Renal cortex interstitium (tissue), 11 donors: ENCODE results near the gene EVI2B. TPM values are rescaled to one million over a fixed set of nuclear protein-coding genes. Genes with fewer than 3 reads are reported as not detected.
"Not testable (repeated sequence)": the region's sequence is repeated elsewhere in the genome, so short reads cannot be mapped to it uniquely, and the experiment has no call there.

Experiments
- DNase-seq, 11 donors: peaks; one replicate each; pipeline ENCODE4 v3.0.0-alpha.2; 2013; ENCODE audit warnings: low read depth in 9 of 11, low spot score in 4 of 11; ENCODE audit errors: extremely low read depth in 1 of 11
- polyA plus RNA-seq, 3 donors: library from polyadenylated mRNA; unstranded; fragments of 120-200 nt; gene quantifications; one replicate each; pipeline ENCODE4 v1.2.1, GENCODE V29; 2013; ENCODE audit not compliant: insufficient read length in 3 of 3

Gene EVI2B
- polyA plus RNA-seq, 3 donors, result 1.9 to 3.1 (median 2.7) TPM

- no peak for DNase-seq
Observed at GRCh38 chr17:31281061-31281460, 32.8 kb downstream of the EVI2B start.

GRCh38 chr17:31279401-31279800 lies 34.5 kb downstream of the EVI2B start:
- no peak for DNase-seq

GRCh38 chr17:31275116-31275515 lies 38.7 kb downstream of the EVI2B start:
- no peak for DNase-seq

- DNase-seq, result no peak
Observed at GRCh38 chr17:31274252-31274651, 39.6 kb downstream of the EVI2B start.

GRCh38 chr17:31273516-31273915 lies 40.3 kb downstream of the EVI2B start:
- no peak for DNase-seq

GRCh38 chr17:31272803-31273202 lies 41.1 kb downstream of the EVI2B start:
- no peak for DNase-seq

GRCh38 chr17:31272236-31272635 lies 41.6 kb downstream of the EVI2B start:
- DNase-seq, result no peak

- DNase-seq, result peak in 4 of 11 donors; percentile 7 to 14 (median 8)
Observed at GRCh38 chr17:31269578-31269983, 44.3 kb downstream of the EVI2B start.

GRCh38 chr17:31269036-31269577 lies 44.7 kb downstream of the EVI2B start:
- DNase-seq, result no peak

- DNase-seq, result no peak
Observed at GRCh38 chr17:31266042-31266441, 47.8 kb downstream of the EVI2B start.

- DNase-seq, result not testable (repeated sequence)
Observed at GRCh38 chr17:31262923-31263322, 50.9 kb downstream of the EVI2B start.

GRCh38 chr17:31261601-31262000 lies 52.3 kb downstream of the EVI2B start:
- DNase-seq, result no peak

GRCh38 chr17:31260151-31260550 lies 53.7 kb downstream of the EVI2B start:
- no peak for DNase-seq

- DNase-seq, result no peak
Observed at GRCh38 chr17:31256936-31257335, 56.9 kb downstream of the EVI2B start.

- DNase-seq, result no peak
Observed at GRCh38 chr17:31254654-31255053, 59.2 kb downstream of the EVI2B start.

Other genes starting within 250 kb of the EVI2B start
- 10 to 100 TPM; 41.4 to 49.1 (median 44.4) TPM for gene NF1, start 219.1 kb downstream of the EVI2B start, polyA plus RNA-seq
- under 1 TPM; 0.11 to 0.17 (median 0.12) TPM for gene OMG, start 16.8 kb downstream of the EVI2B start, polyA plus RNA-seq
- 1 to 10 TPM; 1.5 to 2.1 (median 1.6) TPM for gene EVI2A, start 7.6 kb upstream of the EVI2B start, polyA plus RNA-seq
- gene RAB11FIP4, start 77.6 kb upstream of the EVI2B start, polyA plus RNA-seq, result 10 to 100 TPM; 14.0 to 14.8 (median 14.2) TPM